Retinal pigment epithelial cell (primary cell): ENCODE results near the gene CT55.
"Not testable (repeated sequence)": the region's sequence is repeated elsewhere in the genome, so short reads cannot be mapped to it uniquely, and the experiment has no call there.

Experiments used
- DNase-seq: peaks from one replicate; pipeline ENCODE4 v3.0.0-alpha.2; 2010; ENCODE audit warnings: low read depth
- H3K4me3 ChIP-seq: 2 replicates; pipeline ENCODE4 v1.5.1; 2011; ENCODE audit warnings: mild to moderate bottlenecking, low read length, control low read depth, moderate library complexity
- CTCF ChIP-seq: conservative IDR thresholded peaks from 2 replicates; pipeline ENCODE4 v1.5.1; 2011; ENCODE audit warnings: low read depth, low read length, control low read depth, inconsistent platforms

The CT55 gene

DNA sequence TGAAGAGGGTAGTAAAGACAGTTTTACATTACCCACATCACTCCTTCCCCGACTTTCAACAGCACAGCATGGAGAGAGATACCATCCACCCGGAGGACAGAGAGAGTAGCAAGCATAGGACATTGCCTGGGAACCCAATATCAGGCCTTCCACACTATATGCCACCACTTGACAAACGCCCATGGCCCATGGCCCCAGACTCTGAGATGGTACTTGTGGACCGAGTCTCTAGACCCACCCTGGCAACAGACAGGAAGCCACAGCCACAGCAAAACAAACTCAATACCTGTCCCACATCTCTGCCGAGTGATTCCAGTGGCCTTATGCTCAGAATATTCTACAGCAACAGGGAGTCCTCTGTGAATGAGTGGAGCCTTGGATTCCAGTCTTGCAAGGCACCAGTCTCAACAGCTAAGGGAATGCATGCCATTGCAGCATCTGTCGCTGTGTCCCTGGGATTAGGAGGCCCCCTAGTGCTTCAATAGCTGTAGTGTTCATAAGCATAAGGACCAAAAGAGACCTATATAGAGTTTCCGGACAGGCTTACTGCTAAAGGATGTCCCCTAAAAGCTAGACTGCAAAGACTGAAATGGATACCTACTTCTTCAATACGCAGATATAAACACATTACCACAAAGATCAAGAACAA is 14.7 kb upstream of the CT55 start:
- peak; percentile 59 for TF ChIP-seq CTCF
- peak; percentile 14 for DNase-seq

DNA sequence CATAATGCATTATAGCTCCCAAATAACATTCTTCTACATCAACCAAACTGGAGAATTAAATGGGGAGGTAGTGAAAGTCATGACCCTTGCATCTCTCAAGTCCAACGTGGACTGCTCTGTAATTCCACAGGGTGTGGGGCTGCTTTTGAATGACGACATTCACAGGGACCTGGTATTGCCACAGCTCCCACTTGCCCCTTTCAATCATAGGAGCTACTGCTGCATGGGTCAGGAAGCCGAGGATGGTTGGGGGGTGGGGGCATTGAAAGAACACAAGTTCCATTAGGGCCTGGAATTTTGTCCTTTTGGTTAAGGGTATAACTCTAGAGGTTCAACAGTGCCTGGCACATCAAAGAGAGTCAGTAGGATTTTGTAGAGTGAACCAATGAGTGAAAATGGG is 7.4 kb upstream of the CT55 start:
- H3K4me3 ChIP-seq: no peak overlapping the region
- DNase-seq: no peak
- no peak for TF ChIP-seq CTCF

More for the DNA sequence above, 14.7 kb upstream of the CT55 start:
- H3K4me3 ChIP-seq: no peak overlapping the region

DNA sequence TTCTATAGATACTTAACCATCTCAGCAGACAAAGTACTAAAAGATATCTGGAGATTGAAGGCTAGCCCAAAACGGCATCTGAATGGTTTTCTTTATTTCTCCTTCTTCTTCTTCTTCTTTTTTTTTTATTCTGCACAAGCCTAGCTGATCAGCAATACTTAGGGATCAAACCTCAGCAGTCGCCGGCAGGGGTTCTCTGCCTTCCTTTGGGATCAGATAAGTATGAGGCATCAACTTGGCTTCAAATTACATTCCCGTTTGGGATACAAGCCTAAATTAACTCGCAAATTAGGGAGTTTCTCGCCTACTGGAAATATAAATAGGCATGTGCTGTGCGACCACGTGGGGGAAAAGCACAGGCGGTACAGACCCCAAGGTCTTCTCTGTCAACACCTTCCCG is 730 bp downstream of the CT55 start:
- H3K4me3 ChIP-seq: no peak overlapping the region
- TF ChIP-seq CTCF: no peak
- no peak for DNase-seq

DNA sequence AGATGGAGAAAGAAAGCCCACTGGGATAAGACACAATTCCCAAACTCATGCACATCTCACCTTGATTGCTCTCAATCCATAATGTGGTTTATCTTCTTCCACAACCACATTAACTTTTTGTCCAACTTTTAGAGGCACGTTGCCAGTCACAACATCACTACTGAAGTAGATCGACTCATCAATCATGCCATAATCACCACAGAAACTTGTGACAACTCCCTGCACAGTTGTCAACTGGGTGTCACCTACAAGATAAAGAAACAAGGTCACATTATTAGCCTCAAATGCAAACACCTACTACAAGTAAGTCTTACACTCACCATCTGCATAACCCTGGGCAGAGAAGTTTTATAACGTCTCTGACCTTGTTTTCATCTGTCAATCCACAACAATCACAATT is 1.7 kb downstream of the CT55 start:
- H3K4me3 ChIP-seq, DNase-seq: not testable (repeated sequence)

DNA sequence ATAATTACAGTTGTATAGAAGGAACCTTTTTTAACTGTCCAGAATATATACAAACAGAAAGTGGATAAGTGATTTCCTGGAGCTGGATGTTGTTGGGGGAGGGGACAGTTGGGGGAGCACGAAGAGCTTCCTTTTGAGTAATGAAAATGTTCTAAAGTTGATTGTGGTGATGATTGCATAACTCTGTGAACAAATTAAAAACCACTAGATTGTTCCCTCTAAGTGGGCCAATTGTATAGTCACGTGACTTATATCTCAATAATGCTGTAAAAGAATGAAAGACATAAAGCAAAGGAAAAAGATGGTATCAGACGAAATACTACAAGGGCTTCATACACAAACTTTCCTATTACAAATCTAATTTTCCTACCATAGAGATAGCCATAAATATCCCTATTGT is 2.7 kb downstream of the CT55 start:
- DNase-seq: no peak
- no peak overlapping the region for H3K4me3 ChIP-seq
- no peak for TF ChIP-seq CTCF

- DNase-seq, H3K4me3 ChIP-seq: not testable (repeated sequence)
These were observed 16.5 kb downstream of the CT55 start for GRCh38 chrX:135154688-135155087.

GRCh38 chrX:135126145-135126544 is 45.1 kb downstream of the CT55 start:
- not testable (repeated sequence) for H3K4me3 ChIP-seq, DNase-seq

- H3K4me3 ChIP-seq, DNase-seq: not testable (repeated sequence)
These were observed 51.1 kb downstream of the CT55 start, which contains the start of gene ETDB for GRCh38 chrX:135120056-135120576. Gene ETDB (minus strand): TSS chrX:135120526. CDS start chrX:135119261, 1,265 bp downstream.

DNA sequence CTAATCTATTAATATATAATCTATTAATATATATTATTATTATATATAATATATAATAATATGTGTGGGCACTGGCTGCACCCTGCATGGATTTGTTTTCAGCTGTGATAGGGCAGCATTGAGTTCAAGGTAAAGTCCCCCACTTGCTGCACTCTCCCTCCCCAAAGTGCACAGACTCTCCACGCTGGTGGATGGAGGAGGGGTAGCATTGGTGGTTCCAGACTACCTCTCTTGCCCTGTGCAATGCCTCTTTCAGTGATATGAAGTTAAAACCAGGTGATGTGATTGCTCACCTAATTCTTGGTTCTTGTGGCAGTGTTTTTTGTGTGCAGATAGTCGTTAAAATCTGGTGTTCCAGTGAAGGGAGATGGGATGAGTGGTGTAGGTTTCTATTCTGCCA is 55.1 kb downstream of the CT55 start:
- DNase-seq, H3K4me3 ChIP-seq: not testable (repeated sequence)

- no peak for DNase-seq
- H3K4me3 ChIP-seq: no peak overlapping the region
- TF ChIP-seq CTCF: no peak
These were observed 56.8 kb downstream of the CT55 start for GRCh38 chrX:135114392-135114791.
